Subcutaneous adipose tissue (tissue), 4 donors: ENCODE data around the gene SIPA1L3. TPM values are rescaled to one million over a fixed set of nuclear protein-coding genes. Genes with fewer than 3 reads are reported as not detected.

Experiments
- CTCF ChIP-seq: fragments of 450-650 bp; IDR thresholded peaks from one replicate; pipeline ENCODE4 v1.5.1; 2016; ENCODE audit warnings: low read depth, mild to moderate bottlenecking, control low read depth, antibody characterized with exemption, moderate library complexity
- total RNA-seq, 4 donors: library from RNA; depleted of rRNA; stranded (reverse); fragments of >200 nt; gene quantifications; one replicate each; pipeline ENCODE4 v1.1.0, GENCODE V29; 2016

The SIPA1L3 gene
- total RNA-seq, 4 donors from 2014 or later: 8.2 to 15.3 (median 11.6) TPM

- no peak for TF ChIP-seq CTCF
Observed at GRCh38 chr19:37920591-37921450, 13.8 kb downstream of the SIPA1L3 start.

GRCh38 chr19:37925212-37925611, 18.2 kb downstream of the SIPA1L3 start:
- no peak for TF ChIP-seq CTCF

- TF ChIP-seq CTCF: no peak
Observed at GRCh38 chr19:37926255-37926654, 19.2 kb downstream of the SIPA1L3 start.

- no peak for TF ChIP-seq CTCF
Observed at GRCh38 chr19:37926711-37927110, 19.7 kb downstream of the SIPA1L3 start.

GRCh38 chr19:37928527-37929286, 21.7 kb downstream of the SIPA1L3 start:
- TF ChIP-seq CTCF: no peak

- no peak for TF ChIP-seq CTCF
Observed at GRCh38 chr19:37929355-37929923, 22.4 kb downstream of the SIPA1L3 start.

GRCh38 chr19:37930416-37930815, 23.4 kb downstream of the SIPA1L3 start:
- no peak for TF ChIP-seq CTCF
